GM12891 (cell line): ENCODE data around the gene GLIS1.

ENCODE experiments used
- DNase-seq: peaks from one replicate; pipeline ENCODE4 v3.0.0; 2011; ENCODE audit warnings: low spot score; ENCODE audit not compliant: insufficient read length
- FAIRE-seq: peaks from 2 replicates; lab custom pipeline; 2011; peaks lifted over from hg19 to GRCh38; lab: Jason Lieb, UNC
- PAX5 ChIP-seq: IDR thresholded peaks from 2 replicates; pipeline ENCODE4 v1.6.1; 2011; ENCODE audit warnings: low read length, moderate library complexity, mild to moderate bottlenecking; ENCODE audit not compliant: insufficient read depth, severe bottlenecking
- POLR2A ChIP-seq: IDR thresholded peaks from 2 replicates; pipeline ENCODE4 v1.6.1; 2011; ENCODE audit warnings: low read depth, low read length, control low read depth
- POLR2AphosphoS5 ChIP-seq: IDR thresholded peaks from 2 replicates; pipeline ENCODE4 v1.6.1; 2011; ENCODE audit warnings: low read depth, low read length, control low read depth
- POU2F2 ChIP-seq: IDR thresholded peaks from 2 replicates; pipeline ENCODE4 v1.6.1; 2011; ENCODE audit warnings: low read depth, mild to moderate bottlenecking, control low read depth, low read length, moderate library complexity
- SPI1 ChIP-seq: IDR thresholded peaks from 2 replicates; pipeline ENCODE4 v1.6.1; 2011; ENCODE audit warnings: low read depth, low read length, control low read depth
- TAF1 ChIP-seq: IDR thresholded peaks from 2 replicates; pipeline ENCODE4 v1.6.1; 2011; ENCODE audit warnings: low read depth, low read length, control low read depth

GLIS1 gene

DNA sequence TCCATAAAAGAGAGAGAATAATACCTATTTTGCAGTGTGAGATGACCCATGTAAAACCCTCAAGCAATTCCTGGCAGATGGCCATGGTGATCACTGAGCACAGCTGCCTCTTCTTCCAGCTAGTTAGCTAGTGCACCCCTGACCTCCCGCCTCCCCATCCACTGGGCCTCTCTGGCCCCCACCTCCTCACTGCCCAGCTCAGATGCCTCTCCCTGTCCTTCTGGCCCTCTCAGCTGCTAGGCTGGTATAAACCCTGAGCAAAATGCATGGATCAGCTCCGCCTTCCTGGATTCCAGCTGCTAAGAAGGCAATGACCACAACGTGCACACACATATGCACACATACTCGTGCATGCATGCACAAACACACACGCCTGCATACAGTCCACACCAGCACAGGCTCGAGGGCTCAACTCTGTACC lies 162.6 kb downstream of the GLIS1 start:
- DNase-seq, result no peak
- no peak for FAIRE-seq
- TF ChIP-seq PAX5, result no peak
- no peak for TF ChIP-seq TAF1
- TF ChIP-seq POLR2AphosphoS5, result no peak
- no peak for TF ChIP-seq POU2F2
- TF ChIP-seq POLR2A, result no peak
- no peak for TF ChIP-seq SPI1

DNA sequence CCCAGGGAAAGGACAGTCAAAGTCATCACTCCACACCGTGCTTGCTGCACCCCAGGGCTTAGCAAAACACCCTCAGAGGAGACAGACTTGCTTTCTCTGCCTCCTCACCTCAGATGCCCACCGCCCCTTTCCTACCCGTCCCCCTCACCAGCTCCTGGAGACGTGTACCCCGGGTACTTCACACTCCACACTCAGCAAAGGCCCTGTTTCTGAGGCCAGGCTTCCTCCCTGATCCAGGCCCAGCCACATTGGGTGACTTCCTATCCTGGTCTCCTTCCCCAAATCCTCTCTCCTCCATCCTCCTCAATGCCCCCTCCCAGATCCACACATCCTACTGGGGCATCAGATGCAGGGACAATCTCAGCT lies 163.0 kb downstream of the GLIS1 start:
- DNase-seq (no peak), FAIRE-seq (no peak)
- TF ChIP-seq PAX5, result no peak
- no peak for TF ChIP-seq POLR2A
- no peak for TF ChIP-seq SPI1
- no peak for TF ChIP-seq TAF1
- TF ChIP-seq POLR2AphosphoS5, result no peak
- TF ChIP-seq POU2F2, result no peak

DNA sequence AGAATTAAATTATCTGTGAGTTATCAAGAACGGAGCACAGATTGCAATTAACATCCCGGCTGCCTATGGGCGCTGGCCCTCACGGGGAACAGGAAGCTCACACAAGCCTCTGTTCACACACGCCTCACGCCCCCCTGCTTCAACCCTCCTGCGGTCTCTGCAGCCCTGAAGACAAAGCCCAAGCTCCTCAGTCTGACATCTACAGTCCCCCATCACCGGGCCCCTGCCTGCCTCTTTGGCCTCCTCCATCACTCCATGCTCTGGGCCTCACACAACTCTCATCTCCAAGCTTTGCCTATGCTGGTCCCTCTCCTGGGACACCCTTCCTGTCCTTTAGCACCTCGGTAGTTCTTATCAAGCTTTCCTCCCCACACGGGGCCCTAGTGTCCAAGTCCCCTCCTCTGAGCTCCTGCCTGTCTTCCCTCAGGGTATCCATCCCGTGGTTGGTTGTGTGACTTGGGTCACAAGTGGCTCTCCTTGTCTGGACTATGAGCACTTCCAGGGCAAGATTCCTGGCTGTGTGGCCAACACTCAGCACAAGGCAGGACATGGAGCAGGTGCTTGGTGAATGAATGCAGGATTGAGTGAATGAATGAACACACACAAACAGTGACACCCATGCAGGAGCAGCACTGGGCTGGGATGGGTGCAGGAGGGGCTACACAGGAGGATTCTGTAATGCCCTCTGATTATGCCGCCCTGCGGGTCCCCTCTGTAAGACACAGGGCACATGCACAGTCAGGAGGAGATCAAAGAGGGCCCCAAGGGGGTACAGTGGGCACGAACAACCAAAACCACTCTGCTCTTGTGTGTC lies 163.6 kb downstream of the GLIS1 start:
- DNase-seq, result no peak
- FAIRE-seq, result no peak
- TF ChIP-seq TAF1 (no peak), POLR2AphosphoS5 (no peak), POU2F2 (no peak), PAX5 (no peak), SPI1 (no peak), POLR2A (no peak)

DNA sequence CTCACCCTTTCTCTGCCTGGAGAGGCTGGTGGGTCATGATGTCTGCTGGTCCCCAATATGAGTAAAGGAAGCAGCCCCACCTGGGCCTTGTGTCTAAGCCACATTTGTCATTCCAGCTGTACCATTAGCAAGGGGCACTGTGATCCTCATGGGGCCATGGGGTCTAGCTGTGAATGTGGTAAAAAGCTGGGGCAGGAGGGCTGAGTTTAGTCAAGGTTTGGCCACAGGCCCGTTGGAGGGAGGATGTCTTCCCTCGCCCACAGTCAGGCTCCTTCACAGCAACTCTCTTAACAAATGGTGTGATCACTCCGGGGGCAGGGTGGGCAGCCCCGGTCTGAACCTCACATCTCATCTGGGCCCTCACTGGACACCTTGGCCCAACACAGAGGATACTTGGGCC lies 164.3 kb downstream of the GLIS1 start:
- FAIRE-seq (no peak), DNase-seq (no peak)
- TF ChIP-seq POLR2A (no peak), POLR2AphosphoS5 (no peak), PAX5 (no peak), TAF1 (no peak), POU2F2 (no peak), SPI1 (no peak)

DNA sequence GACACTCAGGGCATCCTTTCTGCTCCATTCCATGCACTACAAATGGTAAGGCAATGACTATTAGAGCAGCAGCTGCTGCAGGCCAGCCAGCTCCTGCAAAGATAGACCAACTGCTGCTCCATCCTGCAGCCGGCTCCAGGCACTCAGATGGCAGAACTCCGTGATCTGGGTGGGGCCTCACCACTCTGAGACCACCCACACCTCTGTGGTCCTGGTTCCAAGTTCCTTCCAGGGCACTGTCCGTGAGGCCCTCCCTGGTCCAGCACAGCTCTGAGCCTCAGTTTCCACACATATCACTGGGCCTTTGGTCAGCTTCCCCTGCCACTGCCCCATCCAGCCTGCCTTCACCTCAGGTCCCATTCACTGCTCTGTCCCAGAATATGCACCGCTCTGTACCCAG lies 165.0 kb downstream of the GLIS1 start:
- DNase-seq (no peak), FAIRE-seq (no peak)
- TF ChIP-seq PAX5, result no peak
- TF ChIP-seq POLR2A, result no peak
- no peak for TF ChIP-seq POLR2AphosphoS5
- TF ChIP-seq POU2F2, result no peak
- no peak for TF ChIP-seq TAF1
- no peak for TF ChIP-seq SPI1

DNA sequence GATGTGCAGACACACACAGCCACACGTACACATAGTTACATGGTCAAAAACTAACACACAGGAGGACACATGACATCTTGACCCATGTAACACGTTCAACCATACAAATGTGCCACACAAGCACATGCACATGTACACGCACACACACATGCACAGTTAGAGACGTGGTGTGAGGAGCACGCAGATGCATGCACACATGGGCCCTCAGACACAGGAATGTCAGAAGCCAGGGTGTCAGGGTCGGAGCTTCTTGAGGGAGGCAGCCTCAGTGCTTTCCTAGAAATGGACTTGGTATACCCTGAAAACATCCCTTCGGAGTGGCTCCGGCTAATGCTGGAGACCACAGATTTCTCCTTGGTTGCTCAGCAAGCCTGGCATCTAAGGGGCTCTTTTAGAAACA lies 165.4 kb downstream of the GLIS1 start:
- TF ChIP-seq PAX5, result no peak
- DNase-seq (no peak), FAIRE-seq (no peak)

DNA sequence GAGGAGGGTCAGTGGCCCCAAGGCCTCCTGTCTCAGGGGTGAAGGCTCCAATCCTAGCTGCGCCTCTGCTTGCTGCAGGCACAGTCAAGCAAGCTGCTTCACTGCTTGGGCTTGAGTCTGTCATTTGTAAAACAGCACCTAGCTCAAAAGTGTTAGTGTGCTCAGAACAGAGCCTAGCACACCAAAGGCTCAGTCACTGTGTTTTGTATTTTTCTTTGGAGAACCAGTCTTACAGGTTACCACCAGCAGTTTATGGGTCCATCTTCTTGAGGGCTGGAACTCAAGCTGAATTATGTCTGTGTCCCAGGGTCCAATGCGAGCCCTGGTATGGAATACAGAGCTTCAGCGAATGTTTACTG lies 166.2 kb downstream of the GLIS1 start:
- FAIRE-seq (no peak), DNase-seq (no peak)
- TF ChIP-seq POLR2A (no peak), POLR2AphosphoS5 (no peak)

DNA sequence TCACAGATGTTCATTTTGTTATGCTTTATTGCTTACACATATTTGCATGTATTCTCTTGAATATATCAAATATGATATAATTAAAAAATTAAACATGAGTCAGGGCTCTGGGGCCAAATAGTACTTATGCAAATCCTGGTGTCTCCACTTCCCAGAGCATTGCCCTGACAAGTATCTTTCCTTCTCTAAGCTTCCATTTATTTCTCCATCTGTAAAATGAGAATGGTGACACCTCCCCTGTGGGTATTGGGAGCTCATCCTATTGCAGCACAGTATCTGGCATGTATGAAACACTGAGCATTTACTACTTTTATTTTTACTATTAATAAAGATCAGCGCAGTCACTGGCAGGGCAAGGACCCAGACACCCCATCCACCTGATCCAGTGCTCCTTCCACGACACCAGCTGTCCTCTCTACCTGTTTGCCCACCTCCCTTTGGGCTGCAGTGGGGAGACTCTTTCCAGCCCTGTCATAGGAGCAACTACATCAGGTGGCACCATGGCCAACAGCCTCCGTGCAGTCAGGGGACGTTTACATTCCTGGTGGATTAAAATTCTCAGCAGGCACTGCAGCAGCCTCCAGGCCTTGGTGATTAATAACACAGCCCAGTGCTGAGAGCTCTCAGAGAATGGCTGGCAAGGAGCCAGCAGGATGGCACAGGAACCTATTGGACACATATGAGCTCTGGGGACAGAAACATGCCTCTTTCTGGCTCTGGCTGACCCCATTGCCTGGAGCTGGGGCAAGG lies 166.7 kb downstream of the GLIS1 start:
- DNase-seq, result no peak
- no peak for FAIRE-seq
- no peak for TF ChIP-seq PAX5
- TF ChIP-seq SPI1, result no peak
- TF ChIP-seq POLR2AphosphoS5, result no peak
- no peak for TF ChIP-seq POU2F2
- TF ChIP-seq POLR2A, result no peak
- no peak for TF ChIP-seq TAF1

DNA sequence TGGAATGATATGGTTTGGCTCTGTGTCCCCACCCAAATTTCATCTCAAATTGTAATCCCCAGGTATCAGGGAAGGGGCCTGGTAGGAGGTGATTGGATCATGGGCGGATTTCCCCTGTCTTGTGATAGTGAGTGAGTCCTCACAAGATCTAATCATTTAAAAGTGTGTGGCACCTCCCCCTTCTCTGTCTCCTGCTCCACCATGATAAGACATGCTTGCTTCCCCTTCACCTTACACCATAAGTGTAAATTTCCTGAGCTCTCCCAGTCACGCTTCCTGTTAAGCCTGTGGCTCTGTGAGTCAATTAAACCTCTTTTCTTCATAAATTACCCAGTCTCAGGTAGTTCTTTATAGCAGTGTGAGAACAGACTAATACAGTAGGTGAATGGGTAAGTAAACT lies 170.4 kb downstream of the GLIS1 start:
- TF ChIP-seq TAF1, result no peak
- TF ChIP-seq POU2F2, result no peak
- TF ChIP-seq SPI1, result no peak
- no peak for TF ChIP-seq PAX5
- no peak for TF ChIP-seq POLR2AphosphoS5
- TF ChIP-seq POLR2A, result no peak
- DNase-seq, result no peak
- FAIRE-seq, result no peak

DNA sequence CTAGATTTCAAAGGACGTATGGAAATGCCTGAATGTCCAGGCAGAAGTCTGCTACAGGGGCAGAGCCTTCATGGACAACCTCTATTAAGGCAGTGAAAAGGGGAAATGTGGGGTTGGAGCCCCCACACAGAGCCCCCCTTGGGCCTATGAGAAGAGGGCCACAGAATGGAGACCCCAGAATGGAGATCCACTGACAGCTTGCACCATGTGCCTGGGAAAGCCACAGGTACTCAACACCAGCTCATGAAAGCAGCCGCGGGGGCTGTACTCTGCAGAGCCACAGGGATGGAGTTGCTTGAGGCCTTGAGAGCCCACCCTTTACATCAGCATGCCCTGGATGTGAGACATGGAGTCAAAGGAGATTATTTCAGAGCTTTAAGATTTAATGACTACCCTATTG lies 171.1 kb downstream of the GLIS1 start:
- no peak for DNase-seq
- FAIRE-seq, result no peak
- TF ChIP-seq POU2F2, result no peak
- no peak for TF ChIP-seq PAX5
- no peak for TF ChIP-seq SPI1
- TF ChIP-seq POLR2A, result no peak
- TF ChIP-seq TAF1, result no peak
- TF ChIP-seq POLR2AphosphoS5, result no peak

DNA sequence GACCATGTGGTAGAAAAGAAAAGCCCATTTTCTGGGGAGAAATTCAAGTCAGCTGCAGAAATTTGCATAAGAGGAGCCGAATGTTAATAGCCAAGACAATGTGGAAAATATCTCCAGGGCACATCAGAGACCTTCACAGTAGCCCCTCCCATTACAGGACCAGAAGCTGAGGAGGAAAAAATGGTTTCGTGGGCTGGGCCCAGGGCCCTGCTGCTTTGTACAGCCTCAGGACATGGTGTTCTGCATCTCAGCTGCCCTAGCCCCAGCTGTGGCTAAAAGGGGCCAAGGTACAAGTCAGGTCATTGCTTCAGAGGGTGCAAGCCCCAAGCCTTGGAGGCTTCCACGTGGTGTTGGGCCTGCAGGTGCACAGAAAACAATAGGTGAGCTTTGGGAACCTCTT lies 171.5 kb downstream of the GLIS1 start:
- FAIRE-seq (no peak), DNase-seq (no peak)
- no peak for TF ChIP-seq POLR2A
